ENCODE data around the gene LYRM4. TPM values are rescaled to one million over a fixed set of nuclear protein-coding genes. Genes with fewer than 3 reads are reported as not detected.

LYRM4 gene
- total RNA-seq, 4 donors from 2014 or later, result 9.2 to 28.2 (median 14.2) TPM

GRCh38 chr6:5201271-5201670, 59.5 kb downstream of the LYRM4 start:
- no peaks in the 10 kb centered on the region for H3K36me3 ChIP-seq
- intact Hi-C loops (cut with DNase I), result no loop called here
- H3K9me3 ChIP-seq, result no peaks in the 10 kb centered on the region
- H3K27ac ChIP-seq, result no peak overlapping the region
- no peak overlapping the region for H3K4me3 ChIP-seq
- peaks cover 11 to 43% (median 27%) of the 10 kb centered on the region in 3 donors for H3K4me1 ChIP-seq
- 64 to 74% methylated on average over 2 to 4 of the region's 5 CpGs for WGBS, 2 donors
- H3K27me3 ChIP-seq, result no peaks in the 10 kb centered on the region
- TF ChIP-seq POLR2A (IDR thresholded peaks at IDR 0.05), result no peak
- TF ChIP-seq CTCF (IDR thresholded peaks at IDR 0.05), result no peak
- no peak for DNase-seq

- H3K4me1 ChIP-seq, result peaks cover 4 to 27% (median 11%) of the 10 kb centered on the region in 3 donors
- H3K36me3 ChIP-seq, result no peaks in the 10 kb centered on the region
- no peaks in the 10 kb centered on the region for H3K27me3 ChIP-seq
- no peaks in the 10 kb centered on the region for H3K9me3 ChIP-seq
- TF ChIP-seq POLR2A (IDR thresholded peaks at IDR 0.05) (no peak), CTCF (IDR thresholded peaks at IDR 0.05) (no peak)
- intact Hi-C loops (cut with DNase I), result no loop called here
- H3K27ac ChIP-seq, result no peak overlapping the region
- H3K4me3 ChIP-seq, result no peak overlapping the region
- no peak for DNase-seq
Observed at GRCh38 chr6:5199702-5200101, 61.0 kb downstream of the LYRM4 start.

DNA sequence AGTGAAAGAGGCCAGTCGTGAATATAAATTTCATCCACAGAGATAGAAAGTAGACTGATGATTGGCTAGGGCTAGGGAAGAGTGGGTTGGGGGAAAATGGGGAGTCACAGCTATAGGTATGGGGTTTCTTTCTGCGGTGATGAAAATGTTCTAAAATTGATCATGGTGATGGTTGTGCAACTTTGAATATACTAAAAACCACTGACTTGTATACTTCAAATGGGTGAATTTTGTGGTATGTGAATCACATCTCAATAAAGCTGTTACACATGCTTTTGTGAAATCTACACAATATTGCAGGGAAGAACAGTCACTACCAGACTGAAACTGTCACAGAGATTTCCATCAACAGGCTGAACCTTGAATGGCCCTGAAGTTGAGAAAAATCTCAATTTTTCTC, 61.5 kb downstream of the LYRM4 start:
- peaks cover 0 to 23% (median 7%) of the 10 kb centered on the region in 3 donors for H3K4me1 ChIP-seq
- no peaks in the 10 kb centered on the region for H3K27me3 ChIP-seq
- no peak for DNase-seq
- H3K36me3 ChIP-seq, result no peaks in the 10 kb centered on the region
- no peak overlapping the region for H3K4me3 ChIP-seq
- TF ChIP-seq CTCF (IDR thresholded peaks at IDR 0.05) (no peak), POLR2A (IDR thresholded peaks at IDR 0.05) (no peak)
- 87 to 90% methylated on average over 2 of the region's 2 CpGs for WGBS, 2 donors
- intact Hi-C loops (cut with DNase I), result no loop called here
- H3K27ac ChIP-seq, result no peak overlapping the region
- no peaks in the 10 kb centered on the region for H3K9me3 ChIP-seq

DNA sequence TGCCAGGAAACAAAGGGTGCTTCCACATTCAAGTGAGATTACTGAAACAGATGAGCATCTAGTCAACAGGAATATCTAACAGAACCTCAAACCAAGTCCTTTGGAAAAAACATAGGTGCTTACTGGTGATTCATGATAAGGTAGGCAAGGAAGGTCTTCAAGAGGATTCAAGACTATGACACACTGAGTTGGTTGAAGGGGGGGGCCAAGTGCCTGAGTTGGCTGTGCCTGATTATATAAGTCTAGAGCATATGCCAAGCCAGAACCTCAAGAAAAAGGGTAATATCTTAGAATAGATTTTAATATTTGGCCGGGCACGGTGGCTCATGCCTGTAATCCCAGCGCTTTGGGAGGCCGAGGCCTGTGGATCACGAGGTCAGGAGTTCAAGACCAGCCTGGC, 63.7 kb downstream of the LYRM4 start:
- TF ChIP-seq CTCF (IDR thresholded peaks at IDR 0.05) (no peak), POLR2A (IDR thresholded peaks at IDR 0.05) (no peak)
- H3K4me3 ChIP-seq, result no peak overlapping the region
- intact Hi-C loops (cut with DNase I), result no loop called here
- DNase-seq, result no peak
- no peaks in the 10 kb centered on the region for H3K9me3 ChIP-seq
- no peak overlapping the region for H3K27ac ChIP-seq
- no peaks in the 10 kb centered on the region for H3K36me3 ChIP-seq
- WGBS, 2 donors, result 96 to 100% methylated on average over 5 of the region's 5 CpGs
- H3K4me1 ChIP-seq, result peaks cover 0 to 1% (median 0%) of the 10 kb centered on the region in 3 donors
- H3K27me3 ChIP-seq, result no peaks in the 10 kb centered on the region

DNA sequence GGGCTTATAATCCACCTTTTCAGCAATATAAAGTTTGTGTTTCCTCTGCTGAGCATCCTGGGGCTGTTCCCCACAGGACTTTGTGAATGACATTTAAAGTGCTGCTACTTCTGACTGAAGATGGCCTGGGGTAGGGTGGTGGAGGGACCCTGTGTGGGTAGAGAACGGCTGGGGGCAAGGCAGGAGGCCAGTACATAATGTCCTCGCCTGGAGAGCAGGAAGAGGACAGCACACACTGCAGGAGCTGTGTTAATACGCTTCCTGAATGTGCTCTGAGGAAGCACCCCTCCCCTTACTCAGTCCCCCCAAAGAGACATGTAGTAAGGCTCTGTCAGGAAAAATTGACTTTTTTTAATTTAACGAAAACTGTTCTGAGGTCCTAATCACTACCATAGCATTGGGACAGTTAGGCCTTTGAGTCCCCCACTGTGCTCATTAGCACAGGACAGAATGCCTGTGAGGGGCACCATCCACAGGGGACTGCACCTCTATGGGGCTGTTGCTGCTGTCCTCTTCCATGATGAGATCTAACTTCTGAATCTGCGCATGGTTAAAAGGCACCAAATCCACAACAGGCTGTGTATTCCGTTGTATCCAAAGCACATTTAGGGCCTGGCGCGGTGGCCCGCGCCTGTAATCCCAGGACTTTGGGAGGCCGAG, 68.5 kb downstream of the LYRM4 start:
- no peaks in the 10 kb centered on the region for H3K27me3 ChIP-seq
- H3K4me3 ChIP-seq, result no peak overlapping the region
- no peak overlapping the region for H3K27ac ChIP-seq
- TF ChIP-seq CTCF (IDR thresholded peaks at IDR 0.05), result no peak
- TF ChIP-seq POLR2A (IDR thresholded peaks at IDR 0.05), result no peak
- H3K36me3 ChIP-seq, result no peaks in the 10 kb centered on the region
- intact Hi-C loops (cut with DNase I), result no loop called here
- no peak for DNase-seq
- no peaks in the 10 kb centered on the region for H3K9me3 ChIP-seq
- 89 to 94% methylated on average over 11 of the region's 11 CpGs for WGBS, 2 donors
- H3K4me1 ChIP-seq, result peaks cover 0 to 7% (median 0%) of the 10 kb centered on the region in 3 donors

All from esophagus squamous epithelium (tissue), 5 donors.